K562 (cell line): ENCODE measurements around the gene HDAC9. TPM values are rescaled to one million over a fixed set of nuclear protein-coding genes. Genes with fewer than 3 reads are reported as not detected.

Source experiments
- ATAC-seq: fragments of 200-7000 bp; cut with Tn5 transposase; 3 replicates; pipeline ENCODE4 v1.9.1; 2020; ENCODE audit warnings: moderate library complexity
- BruUV-seq: library from RNA; stranded (reverse); fragments of 400-500 nt; replicated peaks from 2 replicates; lab custom pipeline; 2021; lab: Mats Ljungman, UMichigan
- CTCF ChIA-PET: fragments of 300-600 bp; formaldehyde crosslinking; extraction: SDS; loops from one replicate; lab custom pipeline; 2021; ENCODE audit warnings: low intra/inter-chr PET ratio; lab: Yijun Ruan, JAX
- POLR2A ChIA-PET: fragments of 300-600, 350-650 bp; sonication (Branson Sonifier 250); formaldehyde crosslinking; extraction: SDS; loops from one replicate; lab custom pipeline; 2021; ENCODE audit warnings: antibody characterized with exemption, inconsistent platforms; lab: Yijun Ruan, JAX
- DNase-seq, 4 experiments: peaks; one replicate each; pipeline versions ENCODE4 v3.0.0 to v3.0.0-alpha.2; 2011 to 2018; ENCODE audit warnings: low spot score in 3 of 4, mixed read lengths in 3 of 4; ENCODE audit errors: extremely low read depth in 1 of 4
- FAIRE-seq: peaks from 2 replicates; lab custom pipeline; 2011; peaks lifted over from hg19 to GRCh38; lab: Jason Lieb, UNC
- H2AFZ ChIP-seq: 2 replicates; pipeline ENCODE4 v1.6.0; 2011; ENCODE audit warnings: low read depth, low read length, control low read depth, inconsistent platforms
- H3K27ac ChIP-seq: fragments of 200-600 bp; 3 replicates; pipeline ENCODE4 v1.8.0; 2011; ENCODE audit warnings: low read depth, mild to moderate bottlenecking, control low read depth, inconsistent platforms, low read length, moderate library complexity, mixed read lengths; ENCODE audit errors: extremely low read depth
- H3K27me3 ChIP-seq, 2 experiments: fragments of 300-600 bp in 1 of 2; 2 replicates in 1 of 2; 3 replicates in 1 of 2; pipeline versions ENCODE4 v1.6.0 to v1.8.0; 2011; ENCODE audit warnings: inconsistent platforms in 2 of 2, low read length in 2 of 2, mild to moderate bottlenecking in 1 of 2, mixed read lengths in 1 of 2, moderate library complexity in 1 of 2; ENCODE audit not compliant: control insufficient read depth in 2 of 2, insufficient read depth in 2 of 2
- H3K36me3 ChIP-seq: fragments of 300-600 bp; 3 replicates; pipeline ENCODE4 v1.8.0; 2011; ENCODE audit warnings: mild to moderate bottlenecking, low read length, inconsistent platforms; ENCODE audit not compliant: control insufficient read depth, insufficient read depth
- H3K4me1 ChIP-seq, 2 experiments: fragments of 200-600 bp in 1 of 2; replicated peaks in 1 of 2; 2 replicates in 1 of 2; 3 replicates in 1 of 2; pipeline versions ENCODE4 v1.5.1 to v1.8.0; 2011; ENCODE audit warnings: inconsistent platforms in 2 of 2, low read length in 2 of 2, mild to moderate bottlenecking in 1 of 2, mixed read lengths in 1 of 2, moderate library complexity in 1 of 2; ENCODE audit not compliant: control insufficient read depth in 2 of 2, insufficient read depth in 2 of 2
- H3K4me2 ChIP-seq: 2 replicates; pipeline ENCODE4 v1.6.1; 2011; ENCODE audit warnings: low read length, control low read depth, inconsistent platforms, mixed read lengths; ENCODE audit not compliant: insufficient read depth
- H3K4me3 ChIP-seq: fragments of 200-600 bp; sonication (generic), shearing (Covaris generic); 2 replicates; pipeline ENCODE4 v1.5.1; 2016; ENCODE audit warnings: control low read depth, inconsistent platforms
- H3K79me2 ChIP-seq: fragments of 200-600 bp; 3 replicates; pipeline ENCODE4 v1.8.0; 2011; ENCODE audit warnings: low read length, inconsistent platforms; ENCODE audit not compliant: control insufficient read depth, insufficient read depth
- H3K9ac ChIP-seq, 2 experiments: 2 replicates each; pipeline versions ENCODE4 v1.6.0 to v1.6.1; 2011; ENCODE audit warnings: low read depth in 2 of 2, low read length in 2 of 2, control low read depth in 1 of 2, inconsistent platforms in 1 of 2, mild to moderate bottlenecking in 1 of 2, mixed read lengths in 1 of 2; ENCODE audit not compliant: insufficient read depth in 1 of 2
- H3K9me1 ChIP-seq: one replicate; pipeline ENCODE4 v1.6.0; 2011; ENCODE audit warnings: inconsistent platforms, mild to moderate bottlenecking, low read length, moderate library complexity; ENCODE audit not compliant: control insufficient read depth, insufficient read depth
- H3K9me3 ChIP-seq: replicated peaks from 2 replicates; pipeline ENCODE4 v1.5.1; 2011; ENCODE audit warnings: low read depth, low read length, inconsistent platforms; ENCODE audit not compliant: control insufficient read depth, insufficient read depth
- H4K20me1 ChIP-seq: replicated peaks from 2 replicates; pipeline ENCODE4 v1.6.1; 2011; ENCODE audit warnings: low read length, inconsistent platforms, mixed read lengths; ENCODE audit not compliant: control insufficient read depth, insufficient read depth
- BRD4 ChIP-seq: fragments of 200-600 bp; sonication (generic); IDR thresholded peaks from 2 replicates; pipeline ENCODE4 v1.6.1; 2017; ENCODE audit warnings: inconsistent platforms
- IFI16 ChIP-seq: fragments of 250-450 bp; sonication (Bioruptor Pico); IDR thresholded peaks from 2 replicates; pipeline ENCODE4 v2.1.2; 2022; ENCODE audit warnings: mild to moderate bottlenecking, inconsistent platforms
- RAD21 ChIP-seq, 2 experiments: fragments of 250-450 bp in 1 of 2; fragments of 450-650 bp in 1 of 2; sonication (Bioruptor Pico) in 1 of 2; formaldehyde crosslinking in 1 of 2; IDR thresholded peaks in 1 of 2; conservative IDR thresholded peaks in 1 of 2; 2 replicates each; pipeline versions ENCODE4 v1.4.0 to v1.8.0; 2020 to 2022; ENCODE audit warnings: mild to moderate bottlenecking in 2 of 2, moderate library complexity in 1 of 2
- ZNF57 ChIP-seq: fragments of 450-650 bp; formaldehyde crosslinking; IDR thresholded peaks from 2 replicates; pipeline ENCODE4 v1.4.0; 2020; ENCODE audit warnings: mild to moderate bottlenecking, moderate library complexity
- ZNF609 ChIP-seq: sonication (generic); formaldehyde crosslinking; IDR thresholded peaks from 2 replicates; pipeline ENCODE4 v1.8.1; 2023; ENCODE audit warnings: missing genetic modification reagents, mild to moderate bottlenecking, borderline replicate concordance
- WGBS: fragments of 100-300 bp; shearing (Covaris generic); methylation state at CpG from one replicate; pipeline ENCODE4 v1.1.6; 2016; ENCODE audit warnings: low coverage, mixed read lengths; ENCODE audit not compliant: insufficient coverage; ENCODE audit errors: missing lambda C conversion rate; 5-methylcytosine and 5-hydroxymethylcytosine counted together
- in situ Hi-C: fragments of 300-500 bp; cut with MboI; formaldehyde crosslinking; loops from 4 replicates; pipeline ENCODE4 v1.15.0; 2018; ENCODE audit warnings: inconsistent platforms, mixed read lengths
- intact Hi-C: fragments of 100-400 bp; cut with micrococcal nuclease; formaldehyde crosslinking; loops from 2 replicates; pipeline ENCODE4 v1.14.2; 2022
- polyA plus RNA-seq, 8 experiments: library from polyadenylated mRNA; depleted of rRNA in 4 of 8; stranded (reverse) in 5 of 8; unstranded in 3 of 8; fragments of >200 nt; fragmentation: Nextera tagmentation in 2 of 8; fragmentation: Illumina TruSeq in 1 of 8; extraction: Ambion mirVana in 2 of 8; extraction: Trizol in 1 of 8; gene quantifications; 2 replicates each; pipeline versions ENCODE4 v1.2.1 to v1.2.3, GENCODE V29; 2011 to 2014; ENCODE audit warnings: inconsistent platforms in 1 of 8, missing spikeins in 1 of 8
- total RNA-seq, 7 experiments: library from RNA; depleted of rRNA in 6 of 7; stranded (reverse); fragments of >200 nt in 6 of 7; fragmentation: Illumina TruSeq in 2 of 7; extraction: Trizol in 2 of 7; gene quantifications; 2 replicates each; pipeline versions ENCODE4 v1.2.1 to v1.2.3, GENCODE V29; 2011 to 2021; ENCODE audit warnings: low replicate concordance in 1 of 7
- TF ChIP-seq, protein P1 (sequence below): fragments of 250-450 bp; sonication (Bioruptor Pico); IDR thresholded peaks from 2 replicates; pipeline ENCODE4 v1.5.0; 2021
- TF ChIP-seq, protein P2 (sequence below): fragments of 450-650 bp; IDR thresholded peaks from 2 replicates; pipeline ENCODE4 v1.6.1; 2017; ENCODE audit warnings: antibody characterized with exemption, mild to moderate bottlenecking
- TF ChIP-seq, protein P3 (sequence below): fragments of 450-650 bp; IDR thresholded peaks from 2 replicates; pipeline ENCODE4 v1.6.1; 2018; ENCODE audit not compliant: partially characterized antibody

HDAC9 gene
- total and polyA plus RNA-seq, 9 of the 15 experiments (the other 6 are each of a cell fraction or from before 2014, with no cell fraction given), result 0.08 to 0.91 (median 0.33) TPM

- Histone ChIP-seq H3K4me3 (no peak overlapping the region), H3K27me3 (no peaks in the 10 kb centered on the region), H3K9me3 (no peaks in the 10 kb centered on the region), H3K79me2 (no peaks in the 10 kb centered on the region), H3K27ac (no peak overlapping the region), H3K36me3 (no peaks in the 10 kb centered on the region), H3K4me2 (no peak overlapping the region), H4K20me1 (no peaks in the 10 kb centered on the region), H3K9ac (no peak overlapping the region), H3K9me1 (no peaks in the 10 kb centered on the region), H2AFZ (no peak overlapping the region), H3K4me1 (no peaks in the 10 kb centered on the region)
- no TSS peak for BruUV-seq
- ATAC-seq (no peak), DNase-seq (no peak), FAIRE-seq (no peak)
- POLR2A ChIA-PET, result no interaction called here
- CTCF ChIA-PET, result no interaction called here
- WGBS, result 0% methylated on average over 1 of the region's 1 CpG
- in situ Hi-C loops (no loop called here), intact Hi-C loops (no loop called here)
- TF ChIP-seq, protein P1, sequence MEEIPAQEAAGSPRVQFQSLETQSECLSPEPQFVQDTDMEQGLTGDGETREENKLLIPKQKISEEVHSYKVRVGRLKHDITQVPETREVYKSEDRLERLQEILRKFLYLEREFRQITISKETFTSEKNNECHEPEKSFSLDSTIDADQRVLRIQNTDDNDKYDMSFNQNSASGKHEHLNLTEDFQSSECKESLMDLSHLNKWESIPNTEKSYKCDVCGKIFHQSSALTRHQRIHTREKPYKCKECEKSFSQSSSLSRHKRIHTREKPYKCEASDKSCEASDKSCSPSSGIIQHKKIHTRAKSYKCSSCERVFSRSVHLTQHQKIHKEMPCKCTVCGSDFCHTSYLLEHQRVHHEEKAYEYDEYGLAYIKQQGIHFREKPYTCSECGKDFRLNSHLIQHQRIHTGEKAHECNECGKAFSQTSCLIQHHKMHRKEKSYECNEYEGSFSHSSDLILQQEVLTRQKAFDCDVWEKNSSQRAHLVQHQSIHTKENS (CRISPR knock-in tag), result no peak
- TF ChIP-seq BRD4 (no peak), RAD21 (CRISPR knock-in tag; conservative IDR thresholded peaks at IDR 0.05 in 1 of 2, IDR thresholded peaks at IDR 0.05 in 1 of 2) (no peak), ZNF57 (CRISPR knock-in tag) (no peak), IFI16 (CRISPR knock-in tag) (no peak), ZNF609 (CRISPR knock-in tag) (no peak)
- TF ChIP-seq, protein P2, sequence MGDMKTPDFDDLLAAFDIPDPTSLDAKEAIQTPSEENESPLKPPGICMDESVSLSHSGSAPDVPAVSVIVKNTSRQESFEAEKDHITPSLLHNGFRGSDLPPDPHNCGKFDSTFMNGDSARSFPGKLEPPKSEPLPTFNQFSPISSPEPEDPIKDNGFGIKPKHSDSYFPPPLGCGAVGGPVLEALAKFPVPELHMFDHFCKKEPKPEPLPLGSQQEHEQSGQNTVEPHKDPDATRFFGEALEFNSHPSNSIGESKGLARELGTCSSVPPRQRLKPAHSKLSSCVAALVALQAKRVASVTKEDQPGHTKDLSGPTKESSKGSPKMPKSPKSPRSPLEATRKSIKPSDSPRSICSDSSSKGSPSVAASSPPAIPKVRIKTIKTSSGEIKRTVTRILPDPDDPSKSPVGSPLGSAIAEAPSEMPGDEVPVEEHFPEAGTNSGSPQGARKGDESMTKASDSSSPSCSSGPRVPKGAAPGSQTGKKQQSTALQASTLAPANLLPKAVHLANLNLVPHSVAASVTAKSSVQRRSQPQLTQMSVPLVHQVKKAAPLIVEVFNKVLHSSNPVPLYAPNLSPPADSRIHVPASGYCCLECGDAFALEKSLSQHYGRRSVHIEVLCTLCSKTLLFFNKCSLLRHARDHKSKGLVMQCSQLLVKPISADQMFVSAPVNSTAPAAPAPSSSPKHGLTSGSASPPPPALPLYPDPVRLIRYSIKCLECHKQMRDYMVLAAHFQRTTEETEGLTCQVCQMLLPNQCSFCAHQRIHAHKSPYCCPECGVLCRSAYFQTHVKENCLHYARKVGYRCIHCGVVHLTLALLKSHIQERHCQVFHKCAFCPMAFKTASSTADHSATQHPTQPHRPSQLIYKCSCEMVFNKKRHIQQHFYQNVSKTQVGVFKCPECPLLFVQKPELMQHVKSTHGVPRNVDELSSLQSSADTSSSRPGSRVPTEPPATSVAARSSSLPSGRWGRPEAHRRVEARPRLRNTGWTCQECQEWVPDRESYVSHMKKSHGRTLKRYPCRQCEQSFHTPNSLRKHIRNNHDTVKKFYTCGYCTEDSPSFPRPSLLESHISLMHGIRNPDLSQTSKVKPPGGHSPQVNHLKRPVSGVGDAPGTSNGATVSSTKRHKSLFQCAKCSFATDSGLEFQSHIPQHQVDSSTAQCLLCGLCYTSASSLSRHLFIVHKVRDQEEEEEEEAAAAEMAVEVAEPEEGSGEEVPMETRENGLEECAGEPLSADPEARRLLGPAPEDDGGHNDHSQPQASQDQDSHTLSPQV, result no peak
- TF ChIP-seq, protein P3, sequence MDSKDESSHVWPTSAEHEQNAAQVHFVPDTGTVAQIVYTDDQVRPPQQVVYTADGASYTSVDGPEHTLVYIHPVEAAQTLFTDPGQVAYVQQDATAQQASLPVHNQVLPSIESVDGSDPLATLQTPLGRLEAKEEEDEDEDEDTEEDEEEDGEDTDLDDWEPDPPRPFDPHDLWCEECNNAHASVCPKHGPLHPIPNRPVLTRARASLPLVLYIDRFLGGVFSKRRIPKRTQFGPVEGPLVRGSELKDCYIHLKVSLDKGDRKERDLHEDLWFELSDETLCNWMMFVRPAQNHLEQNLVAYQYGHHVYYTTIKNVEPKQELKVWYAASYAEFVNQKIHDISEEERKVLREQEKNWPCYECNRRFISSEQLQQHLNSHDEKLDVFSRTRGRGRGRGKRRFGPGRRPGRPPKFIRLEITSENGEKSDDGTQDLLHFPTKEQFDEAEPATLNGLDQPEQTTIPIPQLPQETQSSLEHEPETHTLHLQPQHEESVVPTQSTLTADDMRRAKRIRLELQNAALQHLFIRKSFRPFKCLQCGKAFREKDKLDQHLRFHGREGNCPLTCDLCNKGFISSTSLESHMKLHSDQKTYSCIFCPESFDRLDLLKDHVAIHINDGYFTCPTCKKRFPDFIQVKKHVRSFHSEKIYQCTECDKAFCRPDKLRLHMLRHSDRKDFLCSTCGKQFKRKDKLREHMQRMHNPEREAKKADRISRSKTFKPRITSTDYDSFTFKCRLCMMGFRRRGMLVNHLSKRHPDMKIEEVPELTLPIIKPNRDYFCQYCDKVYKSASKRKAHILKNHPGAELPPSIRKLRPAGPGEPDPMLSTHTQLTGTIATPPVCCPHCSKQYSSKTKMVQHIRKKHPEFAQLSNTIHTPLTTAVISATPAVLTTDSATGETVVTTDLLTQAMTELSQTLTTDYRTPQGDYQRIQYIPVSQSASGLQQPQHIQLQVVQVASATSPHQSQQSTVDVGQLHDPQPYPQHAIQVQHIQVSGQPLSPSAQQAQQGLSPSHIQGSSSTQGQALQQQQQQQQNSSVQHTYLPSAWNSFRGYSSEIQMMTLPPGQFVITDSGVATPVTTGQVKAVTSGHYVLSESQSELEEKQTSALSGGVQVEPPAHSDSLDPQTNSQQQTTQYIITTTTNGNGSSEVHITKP, result no peak
These were observed 59.6 kb downstream of the HDAC9 start for GRCh38 chr7:18555120-18555519.
